NB4 (cell line): Measurements from ENCODE around the gene SAMD1.

Source experiments
- POLR2A ChIP-seq: IDR thresholded peaks from 2 replicates; pipeline ENCODE4 v1.6.1; 2011; ENCODE audit warnings: mild to moderate bottlenecking; ENCODE audit not compliant: insufficient read length; ENCODE audit errors: extremely low read depth
- TF ChIP-seq, protein P1 (sequence below): IDR thresholded peaks from one replicate; pipeline ENCODE4 v1.5.1; 2012; ENCODE audit warnings: low read depth, low read length

GRCh38 chr19:14127929-14128509 lies 37.5 kb upstream of the SAMD1 start:
- TF ChIP-seq, protein P1, sequence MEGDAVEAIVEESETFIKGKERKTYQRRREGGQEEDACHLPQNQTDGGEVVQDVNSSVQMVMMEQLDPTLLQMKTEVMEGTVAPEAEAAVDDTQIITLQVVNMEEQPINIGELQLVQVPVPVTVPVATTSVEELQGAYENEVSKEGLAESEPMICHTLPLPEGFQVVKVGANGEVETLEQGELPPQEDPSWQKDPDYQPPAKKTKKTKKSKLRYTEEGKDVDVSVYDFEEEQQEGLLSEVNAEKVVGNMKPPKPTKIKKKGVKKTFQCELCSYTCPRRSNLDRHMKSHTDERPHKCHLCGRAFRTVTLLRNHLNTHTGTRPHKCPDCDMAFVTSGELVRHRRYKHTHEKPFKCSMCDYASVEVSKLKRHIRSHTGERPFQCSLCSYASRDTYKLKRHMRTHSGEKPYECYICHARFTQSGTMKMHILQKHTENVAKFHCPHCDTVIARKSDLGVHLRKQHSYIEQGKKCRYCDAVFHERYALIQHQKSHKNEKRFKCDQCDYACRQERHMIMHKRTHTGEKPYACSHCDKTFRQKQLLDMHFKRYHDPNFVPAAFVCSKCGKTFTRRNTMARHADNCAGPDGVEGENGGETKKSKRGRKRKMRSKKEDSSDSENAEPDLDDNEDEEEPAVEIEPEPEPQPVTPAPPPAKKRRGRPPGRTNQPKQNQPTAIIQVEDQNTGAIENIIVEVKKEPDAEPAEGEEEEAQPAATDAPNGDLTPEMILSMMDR: no peak
- no peak for TF ChIP-seq POLR2A
